GM19468 (cell line): ENCODE data around the gene TLE3.

Experiments used
- ATAC-seq: cut with Tn5 transposase; IDR thresholded peaks from one replicate; pipeline ENCODE4 v1.9.1; 2021; ENCODE audit warnings: mild to moderate bottlenecking, moderate library complexity, moderate number of reproducible peaks; ENCODE audit not compliant: unreplicated experiment; ENCODE audit errors: extremely low read depth

The TLE3 gene

GRCh38 chr15:70088455-70088854, 9.3 kb downstream of the TLE3 start:
- no peak for ATAC-seq

DNA sequence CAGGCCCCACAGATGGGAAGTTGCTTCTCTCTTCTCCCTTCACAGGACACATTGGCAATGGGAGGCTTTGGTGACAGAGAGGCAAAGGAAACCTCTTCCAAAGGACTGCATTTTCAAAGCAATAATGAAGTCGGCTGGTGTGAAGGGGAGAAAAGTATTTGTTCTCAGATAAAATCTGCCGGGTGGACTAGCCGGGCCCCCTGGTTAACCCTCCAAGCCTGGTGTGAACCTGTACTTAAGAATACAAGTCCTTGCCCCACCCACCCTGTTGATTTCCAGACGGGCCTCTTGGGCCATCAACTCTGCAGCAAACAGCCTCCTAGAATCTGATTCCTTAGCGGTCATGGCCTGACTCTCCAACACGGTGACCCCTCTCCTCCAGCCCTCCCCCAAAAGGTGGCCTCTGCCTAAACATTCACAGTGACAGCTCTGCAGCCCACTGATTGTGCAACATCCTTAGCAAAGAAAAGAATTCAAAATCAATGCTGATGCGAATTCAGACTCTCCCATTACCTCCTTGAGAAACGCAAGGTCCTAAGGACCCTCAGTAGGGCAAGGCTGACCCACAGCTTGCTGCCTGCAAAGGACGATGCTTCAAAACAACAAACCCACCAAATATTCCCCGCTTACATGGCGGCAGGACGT, 9.9 kb downstream of the TLE3 start:
- no peak for ATAC-seq

DNA sequence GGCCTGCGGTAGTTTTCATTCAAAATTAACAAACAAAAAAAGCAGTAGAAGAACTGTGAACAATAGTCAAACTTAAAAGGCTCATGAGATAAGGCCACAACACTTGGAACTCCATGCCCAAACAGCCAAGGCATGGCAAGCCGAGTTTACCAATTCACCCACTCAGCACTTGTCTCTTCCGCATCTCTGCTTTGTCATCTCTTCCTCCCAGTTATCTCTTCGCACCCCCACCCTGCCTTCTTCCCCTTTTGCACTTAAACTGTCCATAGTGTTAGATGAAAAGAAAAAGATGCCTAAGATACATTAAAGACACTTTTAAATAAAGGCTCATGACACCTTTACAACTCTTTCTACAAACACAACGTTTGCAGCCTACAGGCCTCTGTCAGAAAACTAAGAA, 11.1 kb downstream of the TLE3 start:
- ATAC-seq, result no peak

DNA sequence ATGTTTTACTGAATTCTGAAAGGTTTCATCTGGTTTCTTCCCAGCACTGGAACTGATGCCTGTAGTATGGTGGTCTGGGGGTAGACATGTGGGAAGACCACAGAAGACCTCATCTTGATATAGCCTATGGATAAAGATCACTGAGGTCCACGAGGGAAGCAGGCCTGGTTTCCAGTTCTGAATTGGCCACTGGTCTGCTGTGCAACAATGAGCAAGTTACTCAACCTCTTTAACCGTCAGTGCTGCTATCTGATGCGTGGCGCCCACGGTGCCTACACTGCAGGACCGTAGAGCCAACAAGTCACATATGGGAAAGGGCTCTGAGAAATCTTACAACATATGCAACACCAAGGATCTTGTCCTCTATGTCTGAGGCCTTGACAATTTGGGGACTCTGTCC, 13.3 kb downstream of the TLE3 start:
- no peak for ATAC-seq

- ATAC-seq, result no peak
These were observed 13.8 kb downstream of the TLE3 start for GRCh38 chr15:70083946-70084345.

GRCh38 chr15:70083418-70083817, 14.3 kb downstream of the TLE3 start:
- ATAC-seq, result no peak

DNA sequence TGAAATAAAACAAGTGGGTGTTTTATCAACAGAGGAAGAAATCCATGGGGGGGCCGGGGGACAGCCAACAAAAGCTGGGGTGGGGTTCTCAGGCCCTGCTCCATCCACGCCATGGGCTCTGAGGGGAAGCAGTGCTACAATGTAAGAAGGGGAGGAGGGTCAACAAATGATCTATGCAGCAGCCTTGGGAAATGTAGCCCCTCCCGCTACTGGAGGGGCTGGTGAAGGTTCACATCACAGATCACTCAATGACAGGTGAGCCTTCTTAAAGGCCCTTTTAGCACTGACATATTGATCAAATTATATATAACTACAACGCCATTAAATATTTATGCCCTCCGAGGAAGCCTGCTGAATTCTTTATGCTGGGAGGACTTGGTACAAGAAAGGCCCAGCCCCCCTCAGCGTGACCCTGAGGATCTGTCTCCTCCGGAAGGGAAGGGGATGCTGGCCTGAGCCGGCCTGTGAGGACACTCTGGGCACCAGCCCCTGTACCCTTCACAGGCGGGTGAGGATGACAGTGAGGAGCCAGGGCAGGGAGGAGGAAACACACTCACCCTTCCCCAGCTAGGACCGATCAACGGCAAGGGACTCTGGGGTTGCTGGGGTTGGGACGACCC, 15.3 kb downstream of the TLE3 start:
- no peak for ATAC-seq

- ATAC-seq, result no peak
These were observed 16.1 kb downstream of the TLE3 start for GRCh38 chr15:70081612-70082011.

- ATAC-seq, result no peak
These were observed 17.4 kb downstream of the TLE3 start for GRCh38 chr15:70080347-70080746.

DNA sequence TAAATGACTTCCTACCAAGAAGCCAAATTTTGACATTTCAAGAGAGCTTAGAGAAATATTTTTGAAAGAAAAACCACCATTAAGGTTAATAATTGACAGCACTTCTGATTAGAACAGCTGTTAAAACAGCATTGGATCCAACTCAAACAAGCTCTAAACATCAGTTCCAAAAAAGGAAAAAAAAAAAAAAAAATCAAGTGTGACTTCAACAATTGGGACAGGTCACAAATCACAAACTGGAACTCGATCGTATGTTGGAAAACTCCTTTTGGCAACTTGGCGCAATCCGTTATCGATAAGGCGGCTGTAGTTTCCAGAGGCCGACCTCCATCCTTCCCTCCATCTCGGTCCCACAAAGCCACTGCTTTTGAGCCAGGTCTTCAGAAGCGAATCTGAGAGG, 17.8 kb downstream of the TLE3 start:
- ATAC-seq, result no peak

DNA sequence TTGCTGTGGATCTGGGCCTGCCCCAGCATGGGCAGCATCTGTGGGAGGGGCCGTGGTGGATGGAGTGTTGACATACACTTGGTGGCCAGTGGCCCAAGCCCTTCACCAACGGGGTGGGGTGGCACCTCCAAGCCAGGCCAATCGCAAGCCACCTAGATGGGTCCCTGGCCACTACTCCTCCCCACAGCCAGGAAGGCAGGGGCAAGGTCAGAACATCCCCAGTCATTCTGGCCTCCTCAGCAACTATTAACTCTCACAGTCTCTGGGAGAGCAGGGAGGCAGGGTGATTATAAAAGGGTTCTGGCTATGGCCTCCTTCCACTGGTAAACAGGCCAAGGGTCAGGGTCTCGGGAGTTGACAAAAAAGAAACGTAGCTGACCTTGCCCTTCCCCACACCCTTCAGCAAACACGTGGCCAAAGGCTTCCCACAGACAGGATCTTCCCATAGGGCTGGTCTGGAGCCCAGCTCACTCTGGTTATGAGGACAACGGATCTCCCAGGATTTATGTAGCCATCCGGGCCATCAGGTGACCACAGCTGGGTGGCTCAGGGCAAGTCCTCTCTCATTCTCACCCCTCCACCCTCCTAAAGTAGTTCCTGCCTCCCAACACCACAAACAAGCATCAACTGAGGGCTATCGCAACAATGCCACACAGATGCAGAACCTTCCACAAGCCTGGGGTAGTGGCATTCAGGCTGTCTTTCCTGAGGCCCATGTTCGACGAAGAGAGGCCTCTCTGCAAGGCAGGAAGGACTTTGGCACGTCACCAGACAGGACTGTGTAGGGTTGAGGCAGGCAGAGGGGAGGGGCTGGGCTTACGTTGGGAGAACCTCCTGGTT, 18.9 kb downstream of the TLE3 start:
- no peak for ATAC-seq

- ATAC-seq, result no peak
These were observed 20.2 kb downstream of the TLE3 start for GRCh38 chr15:70077188-70078147.

GRCh38 chr15:70074380-70074779, 23.3 kb downstream of the TLE3 start:
- ATAC-seq, result no peak

DNA sequence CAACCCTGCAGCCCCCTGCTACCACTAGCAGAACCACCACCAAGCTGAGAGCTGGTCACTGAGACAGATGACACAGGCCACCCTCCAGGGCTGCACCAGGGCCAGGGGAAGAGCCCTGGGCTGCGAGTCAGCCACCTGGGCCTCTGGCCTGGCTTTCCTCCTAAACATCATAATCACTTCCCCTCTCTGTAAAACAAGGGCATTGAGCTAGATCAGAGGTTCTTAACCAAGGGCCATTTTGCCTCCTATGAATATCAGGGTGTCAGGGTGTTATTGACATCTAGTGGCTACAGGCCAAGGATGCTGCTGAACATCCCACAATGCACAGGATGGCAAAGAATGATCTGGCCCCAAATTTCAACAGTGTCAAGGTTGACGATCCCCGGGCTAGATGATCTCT, 25.2 kb downstream of the TLE3 start:
- ATAC-seq, result no peak

DNA sequence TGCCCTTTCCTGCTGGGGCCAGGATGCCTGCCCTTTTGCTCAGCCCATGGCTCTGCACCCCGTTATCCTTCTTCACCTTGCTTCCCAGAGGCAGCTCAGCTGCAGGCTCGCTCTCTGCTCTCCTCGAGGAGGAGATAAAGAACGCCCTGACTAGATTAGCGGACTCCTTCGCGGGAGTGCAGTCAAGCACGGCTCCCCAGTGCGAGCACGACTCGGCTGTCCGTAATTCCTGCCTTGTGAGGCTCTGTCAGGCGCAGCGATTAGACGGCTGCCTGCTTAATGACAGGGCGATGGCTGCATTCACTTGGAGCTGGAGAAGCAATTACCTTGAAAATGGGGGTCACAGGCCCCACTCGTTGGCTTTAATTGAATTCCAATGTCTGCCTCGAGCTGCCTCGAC, 25.9 kb downstream of the TLE3 start:
- no peak for ATAC-seq

- no peak for ATAC-seq
These were observed 28.0 kb downstream of the TLE3 start for GRCh38 chr15:70069716-70070115.

DNA sequence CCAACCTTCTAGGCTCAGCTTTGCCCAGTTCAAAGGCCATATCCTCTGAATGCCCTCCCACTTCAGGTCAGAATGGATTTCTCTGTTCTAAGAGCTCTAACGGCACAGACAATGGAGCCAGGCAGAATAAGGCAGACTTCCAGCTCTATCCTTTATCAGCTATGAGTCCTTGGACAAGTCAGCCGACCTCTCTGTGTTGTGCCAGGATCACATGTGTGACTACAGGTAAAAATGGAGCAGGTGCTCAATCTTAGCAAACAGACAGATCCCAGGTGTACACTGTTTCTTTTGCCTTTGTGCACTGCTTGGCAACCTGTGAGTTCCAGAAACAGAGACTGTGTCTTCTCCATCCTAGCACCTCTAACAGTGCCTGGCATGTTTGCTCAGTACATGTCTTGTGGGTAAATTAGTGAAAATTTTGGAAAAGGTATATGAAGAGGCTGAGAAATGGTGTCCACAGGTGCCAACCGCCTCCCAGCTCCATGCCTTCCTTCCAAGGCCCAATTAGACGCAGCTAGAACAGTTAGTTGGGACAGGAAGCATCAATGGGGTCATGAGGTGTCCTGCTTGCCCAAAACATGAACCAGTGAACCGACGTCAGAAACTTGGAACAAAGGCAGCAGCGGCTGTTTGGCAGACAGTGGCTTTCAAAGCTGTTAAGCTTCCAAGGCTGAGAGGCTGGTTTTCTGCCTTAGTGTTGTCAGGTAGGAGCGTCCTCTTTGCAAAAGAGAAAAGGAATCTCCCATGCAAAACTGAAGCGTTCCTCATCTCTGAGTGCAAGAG, 28.7 kb downstream of the TLE3 start:
- ATAC-seq, result no peak

- no peak for ATAC-seq
These were observed 30.0 kb downstream of the TLE3 start for GRCh38 chr15:70067681-70068080.

DNA sequence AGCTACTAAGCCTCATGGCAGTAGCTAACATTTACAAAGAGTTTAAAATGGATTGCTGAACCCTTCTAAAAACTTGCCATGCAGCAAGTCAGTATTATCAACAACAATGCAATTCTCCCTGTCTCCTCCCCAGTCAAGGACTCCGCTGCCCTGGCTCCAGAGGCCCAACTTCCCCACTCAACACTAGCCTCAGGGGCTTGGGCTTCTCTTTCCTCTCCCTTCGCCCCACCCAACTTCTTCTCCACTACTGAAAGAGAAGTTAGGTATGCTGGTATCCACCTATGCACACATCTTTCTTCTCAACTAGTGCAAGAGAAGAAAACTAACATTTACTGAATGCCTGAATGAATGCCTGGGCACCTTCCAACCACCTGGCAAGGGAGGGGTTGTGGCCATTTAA, 30.7 kb downstream of the TLE3 start:
- ATAC-seq, result no peak

DNA sequence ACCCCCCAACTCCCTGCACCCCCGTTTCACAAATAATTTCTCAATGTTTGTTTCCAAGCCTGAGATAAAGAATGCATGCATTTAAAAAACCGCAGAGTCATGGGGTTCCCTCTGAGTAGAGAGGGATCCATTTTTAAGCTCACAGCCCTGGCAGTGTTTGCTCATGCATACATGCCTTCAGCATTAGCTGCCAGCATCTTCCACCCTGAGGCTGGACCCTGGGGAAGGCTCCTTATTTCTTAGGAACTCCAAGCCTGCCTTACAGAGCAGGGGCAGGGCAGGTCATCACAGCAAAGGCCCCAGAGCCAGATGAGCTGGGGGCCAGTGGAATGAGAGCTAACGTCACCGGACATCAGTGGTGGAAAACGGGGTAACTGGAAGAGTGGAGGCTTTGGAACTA, 31.3 kb downstream of the TLE3 start:
- no peak for ATAC-seq
